Activated T-cell treated with anti-CD3 and anti-CD28 coated beads, Interleukin-2, amount 50 U/mL, for 24 hours (primary cell): Measurements from ENCODE around the gene COPZ1.

Source experiments
- DNase-seq: peaks from one replicate; pipeline ENCODE4 v3.0.0-alpha.2; 2020
- H3K27ac Mint-ChIP-seq: 2 replicates; pipeline ENCODE4 v1.8.0; 2020; ENCODE audit warnings: mild to moderate bottlenecking, mixed read lengths
- H3K27me3 Mint-ChIP-seq: 2 replicates; pipeline ENCODE4 v1.8.0; 2020; ENCODE audit warnings: mixed read lengths
- H3K36me3 Mint-ChIP-seq: 2 replicates; pipeline ENCODE4 v1.8.0; 2020; ENCODE audit warnings: low read depth, mixed read lengths
- H3K4me1 Mint-ChIP-seq: 2 replicates; pipeline ENCODE4 v1.8.0; 2020; ENCODE audit warnings: low read depth, mixed read lengths
- H3K4me3 Mint-ChIP-seq: 2 replicates; pipeline ENCODE4 v1.8.0; 2020; ENCODE audit warnings: mild to moderate bottlenecking, moderate library complexity, mixed read lengths
- H3K9me3 Mint-ChIP-seq: 2 replicates; pipeline ENCODE4 v1.8.0; 2020; ENCODE audit warnings: mixed read lengths

Gene COPZ1

DNA sequence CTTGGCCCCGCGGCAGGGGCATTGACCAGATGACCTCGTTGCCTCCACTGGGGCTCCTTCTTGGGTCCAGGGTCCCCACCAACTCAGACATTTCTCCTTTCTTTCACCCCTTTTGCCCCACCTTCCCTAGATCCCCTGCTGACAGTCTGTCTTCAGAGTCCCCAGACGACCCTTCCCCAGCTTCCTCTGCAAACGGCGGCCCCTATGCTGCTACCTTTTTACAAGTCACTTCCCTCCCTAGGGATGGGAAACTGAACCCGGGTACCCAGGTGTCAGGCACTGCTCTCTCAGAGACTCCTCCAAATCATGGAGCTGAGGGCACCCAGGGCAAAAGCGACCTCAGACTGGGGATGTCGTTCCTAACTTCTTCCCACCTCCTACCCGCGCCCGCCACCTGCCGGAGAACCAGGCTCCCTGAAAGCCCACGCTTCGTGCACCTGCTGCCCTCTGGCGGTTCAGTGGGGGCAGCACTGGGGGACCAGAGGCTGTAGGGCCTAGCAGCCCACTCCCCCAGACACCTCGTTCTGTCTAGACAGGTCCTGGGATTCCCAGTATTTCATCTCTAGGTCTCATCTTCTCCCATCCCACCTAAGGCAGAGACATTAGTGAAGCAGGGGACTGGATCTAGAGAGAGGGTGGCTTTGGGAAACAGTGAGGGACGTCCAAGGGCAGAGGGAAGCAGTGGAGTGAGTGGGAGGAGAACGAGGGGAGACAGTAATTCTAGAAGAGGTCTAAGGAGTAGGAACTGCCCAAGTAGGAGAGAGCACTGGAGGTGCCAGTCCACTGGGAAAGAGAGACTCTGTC lies 54.7 kb downstream of the COPZ1 start:
- Mint-ChIP-seq H3K36me3 (no peaks in the 10 kb centered on the region), H3K4me3 (peak overlapping the region; percentile 66), H3K27ac (no peak overlapping the region), H3K27me3 (no peaks in the 10 kb centered on the region), H3K9me3 (no peaks in the 10 kb centered on the region), H3K4me1 (peaks cover 16% of the 10 kb centered on the region)
- DNase-seq, result peak; percentile 93

DNA sequence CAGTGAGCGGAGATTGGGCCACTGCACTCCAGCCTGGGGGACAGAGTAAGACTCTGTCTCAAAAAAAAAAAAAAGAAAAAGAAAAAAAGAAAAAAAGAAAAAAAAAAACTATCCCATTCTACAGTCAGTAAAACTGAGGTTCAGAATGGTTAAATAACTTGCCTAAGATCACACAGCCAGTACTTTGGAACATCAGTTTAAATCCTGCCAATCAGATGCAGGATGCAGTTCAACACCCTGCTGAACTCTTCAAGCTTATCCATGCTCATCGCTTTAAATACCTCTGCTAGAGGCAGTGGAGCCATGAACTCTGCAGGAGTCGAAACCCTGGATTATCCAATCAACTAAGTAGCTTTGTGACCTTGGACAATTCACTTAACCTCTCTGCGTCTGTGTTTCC lies 56.2 kb downstream of the COPZ1 start:
- Mint-ChIP-seq H3K36me3 (no peaks in the 10 kb centered on the region), H3K27ac (no peak overlapping the region), H3K4me3 (no peak overlapping the region), H3K27me3 (no peaks in the 10 kb centered on the region), H3K4me1 (peaks cover 16% of the 10 kb centered on the region), H3K9me3 (no peaks in the 10 kb centered on the region)
- DNase-seq, result no peak

DNA sequence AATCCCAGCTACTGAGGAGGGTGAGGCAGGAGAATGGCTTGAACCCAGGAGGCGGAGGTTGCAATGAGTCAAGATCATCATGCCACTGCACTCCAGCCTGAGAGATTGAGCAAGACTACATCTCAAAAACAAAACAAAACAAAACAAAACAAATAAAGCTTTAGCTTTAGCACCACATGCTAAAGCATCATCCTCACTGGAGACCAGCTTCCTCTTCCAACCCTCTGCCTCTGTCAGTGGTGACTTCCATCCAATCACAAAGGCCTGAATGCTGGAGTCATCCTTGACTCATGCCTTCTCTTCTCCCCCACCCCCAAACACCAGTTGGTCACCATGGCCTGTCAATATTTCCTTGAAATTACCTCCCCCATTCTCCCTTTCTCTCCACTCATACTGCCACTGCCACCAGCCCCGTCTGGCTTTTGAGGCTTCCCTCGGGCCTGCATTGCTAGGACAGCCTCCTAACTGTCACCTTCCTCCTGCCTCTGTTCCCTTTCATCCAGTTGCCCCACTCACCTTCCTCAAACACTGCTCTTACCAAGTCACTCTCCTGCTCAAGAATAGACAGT lies 58.2 kb downstream of the COPZ1 start:
- Mint-ChIP-seq H3K36me3 (no peaks in the 10 kb centered on the region), H3K27me3 (no peaks in the 10 kb centered on the region), H3K27ac (no peak overlapping the region), H3K4me3 (no peak overlapping the region), H3K9me3 (no peaks in the 10 kb centered on the region), H3K4me1 (peaks cover 21% of the 10 kb centered on the region)
- DNase-seq, result no peak

DNA sequence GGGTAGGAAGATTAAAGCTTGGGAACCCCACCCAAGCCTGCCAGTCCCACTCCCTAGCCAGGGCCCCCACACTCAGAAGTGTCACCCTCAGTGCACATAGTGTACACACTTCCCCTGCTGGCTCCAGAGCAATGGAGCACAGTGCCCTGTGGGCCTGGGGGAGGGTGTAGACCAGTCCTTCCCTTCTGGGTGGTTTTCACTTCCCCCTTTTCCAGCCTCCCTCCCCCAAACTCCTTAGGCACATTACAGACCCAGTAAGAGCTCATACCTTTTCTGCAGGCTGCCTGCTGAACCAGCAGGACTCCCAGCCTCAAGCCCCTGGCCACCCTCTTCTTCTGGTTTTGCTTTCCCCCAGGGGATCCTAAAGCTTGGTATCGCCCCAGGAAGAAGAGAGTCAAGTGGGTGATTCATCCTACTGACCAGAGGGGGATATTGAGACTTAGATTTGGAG lies 59.7 kb downstream of the COPZ1 start, which contains the start of gene ZNF385A:
ZNF385A (minus strand) TSS at position 143 of the 451 bp plus-strand sequence. CDS start 219 bp downstream, outside the sequence.
- H3K9me3 Mint-ChIP-seq, result no peaks in the 10 kb centered on the region
- H3K4me3 Mint-ChIP-seq, result no peak within 1 kb of the TSS
- no peaks in the 10 kb centered on the region for H3K27me3 Mint-ChIP-seq
- DNase-seq, result no peak
- no peaks in the 10 kb centered on the region for H3K36me3 Mint-ChIP-seq
- peaks cover 17% of the 10 kb centered on the region for H3K4me1 Mint-ChIP-seq
- H3K27ac Mint-ChIP-seq, result no peak within 1 kb of the TSS

DNA sequence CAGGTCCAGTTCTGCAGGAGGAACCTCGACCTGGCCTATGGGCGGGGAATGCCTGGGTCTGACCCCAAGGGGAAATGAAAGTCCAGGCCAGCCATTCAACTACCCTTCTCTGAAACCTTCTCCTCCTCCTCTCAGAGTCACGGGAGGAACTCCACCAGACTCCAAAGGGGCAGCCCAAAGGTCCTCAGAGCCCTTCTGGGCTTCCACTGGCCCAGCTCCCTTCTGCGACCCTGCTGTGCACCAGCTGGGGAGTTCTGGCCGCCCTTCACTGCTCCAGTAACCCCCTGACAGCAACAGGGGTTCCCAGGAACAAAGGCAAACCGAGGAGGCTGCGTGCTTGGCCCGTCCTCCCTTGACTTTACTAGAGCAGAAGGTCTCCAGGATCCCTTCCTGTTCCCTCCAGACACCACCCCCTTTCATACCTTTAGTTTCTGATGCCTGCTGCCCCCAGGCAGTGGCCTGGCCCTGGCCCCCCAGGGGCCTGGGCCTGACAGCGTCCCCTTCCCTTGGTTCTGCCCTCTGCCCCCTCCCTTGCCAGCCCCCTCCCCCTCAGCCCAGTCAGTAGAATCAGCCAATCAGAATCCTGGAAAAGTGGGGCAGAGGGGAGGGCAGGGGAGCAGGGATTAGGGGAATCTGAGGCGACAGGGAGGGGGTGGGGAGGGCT lies 60.5 kb downstream of the COPZ1 start:
- DNase-seq, result no peak
- no peaks in the 10 kb centered on the region for H3K9me3 Mint-ChIP-seq
- H3K4me1 Mint-ChIP-seq, result peaks cover 18% of the 10 kb centered on the region
- H3K27me3 Mint-ChIP-seq, result no peaks in the 10 kb centered on the region
- no peak overlapping the region for H3K4me3 Mint-ChIP-seq
- H3K27ac Mint-ChIP-seq, result no peak overlapping the region
- no peaks in the 10 kb centered on the region for H3K36me3 Mint-ChIP-seq

DNA sequence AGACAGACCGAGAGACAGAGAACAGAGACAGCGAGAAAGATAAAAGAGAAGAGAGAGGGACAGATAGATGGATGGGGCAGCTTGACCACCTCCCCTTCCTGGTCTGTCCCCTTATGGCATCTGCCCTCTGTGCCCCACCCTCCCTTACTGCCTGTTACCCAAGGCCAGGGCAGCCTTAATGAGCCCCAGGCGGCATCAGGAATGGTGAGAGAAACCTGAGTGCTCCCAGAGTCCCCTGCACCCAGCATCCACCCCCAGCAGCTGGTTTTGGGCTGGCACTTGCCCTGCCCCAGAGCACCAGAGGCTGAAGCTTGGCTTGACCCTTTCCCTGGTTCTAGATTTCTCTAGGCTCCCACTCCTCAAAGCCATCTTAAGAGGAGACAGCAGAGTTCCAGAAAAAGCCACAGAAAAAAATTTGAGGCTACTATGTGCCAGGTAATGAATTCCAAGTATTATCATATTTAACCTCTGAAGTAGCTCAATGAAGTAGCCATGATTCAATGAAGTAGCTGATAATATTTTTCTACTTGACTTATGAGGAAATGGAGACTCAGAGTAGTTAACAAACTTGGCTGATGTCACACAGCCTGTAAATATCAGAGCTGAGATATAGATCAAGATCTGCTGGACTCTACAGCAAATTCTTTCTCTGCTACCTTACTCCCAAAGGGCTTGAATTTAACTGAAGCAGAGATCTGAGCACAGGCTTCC lies 61.6 kb downstream of the COPZ1 start:
- Mint-ChIP-seq H3K4me1 (peaks cover 21% of the 10 kb centered on the region), H3K9me3 (no peaks in the 10 kb centered on the region), H3K36me3 (no peaks in the 10 kb centered on the region)

DNA sequence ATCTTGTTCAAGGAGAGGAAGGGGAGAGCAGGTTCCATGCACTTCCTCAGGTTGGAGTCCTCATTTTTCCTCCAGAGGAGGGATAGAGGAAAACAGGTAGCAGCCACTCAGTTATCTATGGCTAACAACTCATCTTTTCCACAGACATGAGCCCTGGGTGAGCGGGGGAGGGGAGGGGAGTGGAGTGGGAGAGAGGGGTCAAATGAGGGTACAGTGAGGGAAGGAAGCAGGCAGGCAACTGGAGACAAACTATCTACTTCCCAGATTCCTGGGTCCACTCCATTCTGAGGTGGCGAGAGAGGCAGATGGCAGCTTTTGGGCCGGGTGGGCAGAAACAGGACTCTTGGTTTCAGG lies 62.2 kb downstream of the COPZ1 start:
- peaks cover 26% of the 10 kb centered on the region for H3K4me1 Mint-ChIP-seq
- H3K9me3 Mint-ChIP-seq, result no peaks in the 10 kb centered on the region
- H3K36me3 Mint-ChIP-seq, result no peaks in the 10 kb centered on the region
- H3K27me3 Mint-ChIP-seq, result no peaks in the 10 kb centered on the region
- no peak overlapping the region for H3K27ac Mint-ChIP-seq
- DNase-seq, result no peak
- H3K4me3 Mint-ChIP-seq, result no peak overlapping the region

More for the DNA sequence above, 61.6 kb downstream of the COPZ1 start:
- no peak for DNase-seq
- H3K27ac Mint-ChIP-seq, result no peak overlapping the region
- H3K27me3 Mint-ChIP-seq, result no peaks in the 10 kb centered on the region
- no peak overlapping the region for H3K4me3 Mint-ChIP-seq

DNA sequence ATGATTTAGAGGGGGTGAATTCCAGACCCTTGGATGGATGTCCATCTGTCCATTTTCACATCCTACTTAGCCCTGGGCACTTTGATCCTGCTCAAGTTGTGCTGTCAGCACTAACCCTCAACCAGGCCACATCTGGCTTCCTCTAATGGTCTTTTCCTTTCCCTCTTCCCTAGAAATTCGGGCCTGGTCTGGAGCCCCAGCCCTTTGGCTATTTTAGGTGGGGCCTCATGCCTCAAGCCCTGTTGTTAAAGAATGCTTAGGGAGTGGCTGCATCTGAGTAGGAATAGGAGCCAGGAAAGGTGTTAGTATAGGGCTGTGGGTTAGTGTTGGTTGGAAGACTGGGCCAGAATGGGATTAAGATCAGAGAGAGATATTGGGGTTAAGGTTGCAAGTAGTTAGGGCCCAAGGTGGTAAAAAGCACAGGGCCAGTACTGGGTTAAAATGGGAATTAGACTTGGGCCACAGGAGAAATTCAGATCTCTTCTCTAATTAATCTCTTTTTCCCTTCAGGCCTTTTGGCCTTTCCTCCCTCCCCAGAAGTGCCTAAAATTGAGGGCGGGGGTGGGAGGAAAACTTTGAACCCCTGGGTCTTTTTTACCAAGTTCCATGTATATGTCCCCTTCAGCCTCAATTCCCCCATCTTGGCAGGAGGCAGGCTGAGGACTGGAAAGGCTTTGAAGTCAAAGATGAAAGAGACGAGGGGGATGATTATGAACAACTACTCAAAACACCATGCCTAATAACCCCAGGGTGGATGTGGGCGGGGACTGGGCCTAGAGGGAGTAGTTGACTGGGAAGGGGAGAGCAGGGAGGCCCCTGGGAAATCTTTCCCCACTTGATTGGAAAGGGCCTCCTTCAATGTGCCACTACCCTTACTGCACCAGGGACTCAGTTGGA lies 63.6 kb downstream of the COPZ1 start:
- DNase-seq, result no peak
- Mint-ChIP-seq H3K4me1 (peaks cover 22% of the 10 kb centered on the region), H3K36me3 (no peaks in the 10 kb centered on the region), H3K9me3 (no peaks in the 10 kb centered on the region), H3K4me3 (no peak overlapping the region), H3K27me3 (no peaks in the 10 kb centered on the region), H3K27ac (no peak overlapping the region)

DNA sequence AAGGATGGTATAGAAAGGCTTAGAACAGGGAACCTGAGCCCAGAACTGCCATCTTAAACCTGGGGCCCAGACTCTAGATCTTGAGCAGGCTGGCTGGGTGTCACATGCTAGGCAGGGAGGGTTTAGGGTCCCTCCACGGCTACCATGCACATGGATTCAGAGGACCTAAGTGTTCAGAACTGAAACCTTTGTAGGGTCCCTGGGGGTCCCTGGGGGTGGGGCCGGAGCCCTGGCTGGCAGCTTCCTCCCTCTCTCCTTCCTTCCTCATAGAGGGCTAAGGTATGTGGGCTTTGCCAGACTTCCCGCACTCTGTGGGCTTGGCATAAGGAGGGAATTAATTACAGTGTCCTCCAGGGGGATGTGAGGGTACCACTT lies 64.2 kb downstream of the COPZ1 start:
- Mint-ChIP-seq H3K36me3 (no peaks in the 10 kb centered on the region), H3K4me1 (peaks cover 26% of the 10 kb centered on the region), H3K27me3 (no peaks in the 10 kb centered on the region), H3K4me3 (no peak overlapping the region), H3K27ac (peak overlapping the region; percentile 10), H3K9me3 (no peaks in the 10 kb centered on the region)
- no peak for DNase-seq

DNA sequence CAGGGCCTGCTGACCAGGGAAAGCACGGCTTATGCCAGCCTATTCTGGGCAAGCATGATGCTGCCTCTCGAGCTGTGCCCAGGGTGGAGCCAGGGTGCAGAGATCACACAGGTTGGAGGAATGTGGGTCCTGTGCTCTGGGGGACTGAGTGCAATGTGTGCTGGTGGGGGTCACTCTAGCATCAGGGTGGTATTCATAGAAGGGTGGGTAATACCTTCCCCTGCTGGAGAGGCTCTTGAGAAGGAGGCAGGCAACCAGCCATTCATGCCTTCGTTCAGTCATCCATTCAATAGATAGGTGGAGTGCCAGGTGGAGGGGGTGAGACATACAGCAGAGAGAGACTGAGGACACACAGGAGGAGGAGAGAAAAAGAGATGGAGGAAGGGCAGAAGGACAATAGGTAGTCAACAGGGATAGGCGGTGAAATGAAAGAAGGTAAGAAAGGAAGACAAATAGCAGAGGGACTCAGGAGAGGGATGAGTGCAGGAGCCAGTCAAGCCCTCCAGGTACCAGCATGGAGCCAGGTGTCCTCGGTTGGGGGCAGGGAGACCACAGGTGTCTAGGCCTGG lies 64.8 kb downstream of the COPZ1 start:
- DNase-seq, result no peak
- Mint-ChIP-seq H3K4me1 (peaks cover 32% of the 10 kb centered on the region), H3K4me3 (no peak overlapping the region), H3K27me3 (no peaks in the 10 kb centered on the region), H3K9me3 (no peaks in the 10 kb centered on the region), H3K27ac (no peak overlapping the region), H3K36me3 (peaks cover 4% of the 10 kb centered on the region)

DNA sequence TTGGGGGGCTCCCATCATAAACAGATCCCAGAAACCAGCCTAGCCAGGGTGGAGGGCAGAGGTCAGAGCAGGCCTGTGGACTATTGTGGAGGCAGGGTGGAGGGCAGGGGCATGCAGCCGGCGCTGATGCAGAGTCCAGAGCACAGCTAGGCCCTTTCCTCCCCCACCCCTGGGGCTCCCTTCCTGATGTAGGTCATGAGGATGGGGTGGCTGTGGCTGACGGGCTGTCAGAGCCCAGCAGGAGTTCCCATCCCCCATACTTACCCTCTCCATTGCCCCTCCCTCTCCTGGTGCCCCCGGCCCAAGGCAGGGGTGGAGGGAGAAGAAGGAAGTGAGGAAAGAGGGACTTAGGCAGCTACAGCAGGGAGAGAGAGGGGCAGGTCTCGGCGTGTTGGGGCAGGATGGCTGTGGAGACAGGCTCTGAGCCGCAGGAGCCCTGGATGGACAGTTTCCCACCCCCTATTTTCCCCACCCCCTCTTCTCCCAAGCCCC lies 65.3 kb downstream of the COPZ1 start:
- Mint-ChIP-seq H3K4me3 (no peak overlapping the region), H3K27me3 (no peaks in the 10 kb centered on the region), H3K27ac (no peak overlapping the region)

DNA sequence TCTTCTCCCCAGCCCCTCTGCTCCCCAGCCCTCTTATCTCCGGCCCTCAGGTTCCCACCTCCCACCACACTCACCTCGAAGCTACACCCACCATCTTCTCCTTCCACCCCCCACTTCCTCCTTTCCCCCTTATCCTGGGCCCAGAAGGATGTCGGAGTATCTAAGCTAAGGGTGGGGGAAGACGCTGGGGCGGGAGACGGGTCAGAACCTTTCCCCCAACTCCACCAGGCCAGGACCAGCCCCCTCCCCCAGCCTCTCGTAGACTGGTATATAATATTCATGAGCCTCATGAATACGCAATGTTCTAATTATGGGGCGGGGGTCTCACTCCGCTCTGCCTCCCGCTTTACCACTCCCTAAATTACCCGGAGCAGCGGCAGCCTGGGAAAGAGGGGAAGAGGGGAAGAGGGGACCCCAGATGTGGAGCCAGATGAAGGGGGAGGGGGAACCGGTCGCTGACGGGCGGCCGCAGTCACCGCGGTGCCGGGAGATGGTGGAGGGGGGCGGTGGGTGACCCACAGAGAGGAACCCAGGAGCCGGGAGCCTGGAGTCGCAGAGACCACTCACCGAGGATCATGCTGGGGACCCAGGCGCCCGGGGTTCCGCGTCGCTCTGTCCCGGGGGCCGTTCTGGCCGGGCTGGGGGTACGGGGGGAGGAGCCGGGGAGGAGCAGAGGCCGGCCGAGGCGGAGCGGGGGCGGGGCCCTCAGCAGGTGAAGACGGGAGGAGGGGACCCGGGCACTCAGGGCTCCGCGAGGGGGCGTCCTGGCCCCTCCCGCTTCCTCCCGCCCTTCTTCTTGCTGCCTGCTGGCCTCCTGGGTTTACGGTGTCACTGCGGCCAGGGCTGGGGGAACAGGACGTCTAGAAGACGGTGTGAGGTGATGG lies 66.0 kb downstream of the COPZ1 start:
- H3K9me3 Mint-ChIP-seq, result no peaks in the 10 kb centered on the region
- no peaks in the 10 kb centered on the region for H3K27me3 Mint-ChIP-seq
- H3K27ac Mint-ChIP-seq, result peak overlapping the region; percentile 57
- H3K4me1 Mint-ChIP-seq, result peaks cover 34% of the 10 kb centered on the region
- H3K4me3 Mint-ChIP-seq, result peak overlapping the region; percentile 66
- peaks cover 16% of the 10 kb centered on the region for H3K36me3 Mint-ChIP-seq
- DNase-seq, result peak; percentile 79

More for the DNA sequence above, 65.3 kb downstream of the COPZ1 start:
- DNase-seq, result no peak
- H3K36me3 Mint-ChIP-seq, result peaks cover 9% of the 10 kb centered on the region
- H3K9me3 Mint-ChIP-seq, result no peaks in the 10 kb centered on the region
- peaks cover 34% of the 10 kb centered on the region for H3K4me1 Mint-ChIP-seq
